ENCODE data around the gene ANKRA2. TPM values are rescaled to one million over a fixed set of nuclear protein-coding genes. Genes with fewer than 3 reads are reported as not detected.

The ANKRA2 gene
- total RNA-seq, 1 donor: 15.3 TPM

DNA sequence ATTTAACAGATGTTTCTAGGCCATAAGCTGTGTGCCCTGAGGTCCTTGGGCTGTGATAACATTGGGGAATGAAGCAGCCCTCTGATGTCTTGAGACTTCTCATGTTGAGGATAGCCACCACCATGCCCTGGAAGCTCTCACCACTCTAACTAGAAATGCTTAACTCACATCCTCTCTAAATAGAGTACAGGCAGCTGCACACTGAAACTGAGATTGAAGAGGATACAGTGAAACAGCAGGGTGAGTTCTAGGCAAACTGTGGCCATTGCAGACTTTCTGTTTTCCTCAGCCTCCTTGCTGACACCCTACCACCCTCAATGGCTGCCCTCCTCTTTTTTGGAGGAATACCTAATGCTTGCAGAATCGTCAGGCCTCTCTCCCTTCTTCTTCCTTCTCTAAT lies 22.5 kb upstream of the ANKRA2 start:
- TF ChIP-seq, protein P1, sequence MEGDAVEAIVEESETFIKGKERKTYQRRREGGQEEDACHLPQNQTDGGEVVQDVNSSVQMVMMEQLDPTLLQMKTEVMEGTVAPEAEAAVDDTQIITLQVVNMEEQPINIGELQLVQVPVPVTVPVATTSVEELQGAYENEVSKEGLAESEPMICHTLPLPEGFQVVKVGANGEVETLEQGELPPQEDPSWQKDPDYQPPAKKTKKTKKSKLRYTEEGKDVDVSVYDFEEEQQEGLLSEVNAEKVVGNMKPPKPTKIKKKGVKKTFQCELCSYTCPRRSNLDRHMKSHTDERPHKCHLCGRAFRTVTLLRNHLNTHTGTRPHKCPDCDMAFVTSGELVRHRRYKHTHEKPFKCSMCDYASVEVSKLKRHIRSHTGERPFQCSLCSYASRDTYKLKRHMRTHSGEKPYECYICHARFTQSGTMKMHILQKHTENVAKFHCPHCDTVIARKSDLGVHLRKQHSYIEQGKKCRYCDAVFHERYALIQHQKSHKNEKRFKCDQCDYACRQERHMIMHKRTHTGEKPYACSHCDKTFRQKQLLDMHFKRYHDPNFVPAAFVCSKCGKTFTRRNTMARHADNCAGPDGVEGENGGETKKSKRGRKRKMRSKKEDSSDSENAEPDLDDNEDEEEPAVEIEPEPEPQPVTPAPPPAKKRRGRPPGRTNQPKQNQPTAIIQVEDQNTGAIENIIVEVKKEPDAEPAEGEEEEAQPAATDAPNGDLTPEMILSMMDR (IDR thresholded peaks at IDR 0.05; ENCODE audit: insufficient read depth, low read length): no peak
- DNase-seq (ENCODE audit: low read depth): no peak
- no peak overlapping the region for H3K4me3 ChIP-seq (ENCODE audit: low read depth, low read length)

DNA sequence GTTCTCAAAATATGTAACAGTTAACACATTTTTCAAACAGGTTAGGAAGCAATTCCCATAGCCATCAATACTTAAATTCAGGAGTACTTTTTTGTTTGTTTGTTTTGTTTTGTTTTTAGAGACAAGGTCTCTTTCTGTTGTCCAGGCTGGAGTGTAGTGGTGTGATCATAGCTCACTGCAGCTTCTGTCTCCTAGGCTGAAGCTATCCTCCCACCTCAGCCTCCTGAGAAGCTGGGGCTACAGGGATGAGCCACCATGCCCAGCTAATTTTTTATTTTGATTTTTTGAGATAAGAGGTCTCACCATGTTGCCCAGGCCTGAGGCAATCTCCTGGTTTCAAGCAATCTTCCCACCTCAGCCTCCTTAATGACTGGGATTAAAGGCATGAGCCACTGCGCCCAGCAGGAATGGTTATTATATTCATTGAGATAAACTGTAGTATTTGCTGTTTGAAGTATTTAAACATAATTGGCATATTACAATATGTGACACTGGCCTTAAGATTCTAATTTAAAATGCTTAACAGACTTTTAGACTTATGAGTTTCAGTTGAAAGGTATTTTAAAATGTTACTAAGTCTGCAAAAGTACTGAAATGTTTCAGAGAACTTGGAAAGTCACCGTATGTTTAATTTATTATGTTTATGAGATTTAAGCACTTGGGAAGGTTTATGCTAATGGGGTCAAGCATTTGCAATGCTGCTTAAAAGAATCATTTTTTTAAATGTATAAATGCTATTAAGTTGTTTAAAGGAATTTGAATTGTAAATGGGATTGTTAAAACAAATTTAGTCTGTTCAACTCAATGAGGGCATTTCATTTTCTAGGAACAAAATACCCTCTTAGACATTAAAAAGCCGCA lies 17.1 kb upstream of the ANKRA2 start:
- no peak for DNase-seq (ENCODE audit: low read depth)
- no peak overlapping the region for H3K4me3 ChIP-seq (ENCODE audit: low read depth, low read length)
- TF ChIP-seq, protein P1 (IDR thresholded peaks at IDR 0.05; ENCODE audit: insufficient read depth, low read length): no peak

DNA sequence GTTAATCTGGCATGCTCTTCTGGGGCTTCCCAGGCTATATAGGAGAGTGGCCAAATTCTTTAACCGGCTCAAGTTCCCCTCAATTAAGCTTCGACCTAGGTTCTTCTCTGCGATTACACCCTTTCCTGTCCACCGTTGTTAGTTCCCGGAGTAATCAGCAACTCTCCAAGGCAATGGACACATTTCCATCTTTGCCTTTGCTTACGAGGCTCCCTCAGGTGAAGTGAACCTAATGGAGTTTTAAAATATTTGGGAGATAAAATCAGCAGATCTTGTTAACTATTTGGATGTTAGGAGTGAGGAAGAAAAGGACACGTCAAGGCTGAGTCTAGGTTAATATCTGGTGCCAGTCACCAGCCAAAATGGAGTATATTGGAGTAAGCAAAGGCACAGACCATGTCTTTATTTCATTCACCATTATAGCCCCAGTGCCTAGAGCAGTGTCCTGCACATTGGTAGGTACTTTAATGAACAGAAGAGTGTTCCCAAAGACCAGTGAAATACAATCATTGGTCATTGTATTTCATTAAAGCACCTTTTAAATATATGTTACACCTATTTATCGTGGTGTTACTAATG lies 619 bp upstream of the ANKRA2 start:
- no peak for DNase-seq (ENCODE audit: low read depth)
- TF ChIP-seq, protein P1 (IDR thresholded peaks at IDR 0.05; ENCODE audit: insufficient read depth, low read length): no peak
- peak overlapping the region; percentile 74 for H3K4me3 ChIP-seq (ENCODE audit: low read depth, low read length)

DNA sequence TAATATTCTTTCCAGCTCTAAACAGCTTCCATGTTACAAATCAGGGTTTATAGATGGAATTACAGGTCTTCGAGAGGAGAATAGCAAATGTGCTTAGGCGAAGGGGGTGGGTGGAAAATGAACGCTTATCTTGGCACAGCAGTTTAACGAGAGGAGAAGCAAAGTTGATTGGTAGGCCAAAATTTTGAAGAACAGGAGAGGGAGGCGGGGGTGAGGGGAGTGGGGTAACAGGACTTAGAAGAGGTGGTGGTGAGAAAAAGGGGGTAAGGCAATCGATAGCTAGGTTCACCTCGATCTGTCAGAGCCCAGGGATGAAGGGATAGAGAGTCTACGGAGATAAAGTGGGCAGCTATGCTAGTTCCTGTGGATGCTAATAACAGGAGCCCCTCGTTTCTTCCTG lies 764 bp downstream of the ANKRA2 start:
- TF ChIP-seq, protein P1 (IDR thresholded peaks at IDR 0.05; ENCODE audit: insufficient read depth, low read length): no peak
- peak overlapping the region; percentile 74 for H3K4me3 ChIP-seq (ENCODE audit: low read depth, low read length)
- DNase-seq (ENCODE audit: low read depth): peak; percentile 30

DNA sequence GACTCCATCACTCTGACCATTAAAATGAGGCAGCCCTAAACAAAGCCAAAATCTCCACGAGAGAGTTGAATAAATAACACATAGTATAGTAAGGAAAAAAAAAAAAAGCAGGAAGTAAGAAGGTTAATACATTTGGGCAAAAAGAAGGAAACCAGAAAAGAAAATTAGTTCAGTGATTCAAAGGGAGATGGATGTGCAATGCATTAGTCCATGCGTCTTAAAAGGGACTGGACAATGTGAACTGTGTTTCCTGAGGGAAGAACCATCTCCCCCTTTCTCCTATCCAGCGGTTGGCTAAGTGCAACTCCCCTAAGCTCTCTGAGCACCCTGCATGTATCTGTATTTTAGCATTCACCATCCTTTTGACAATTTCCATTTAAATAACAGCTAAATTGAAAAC lies 1.4 kb downstream of the ANKRA2 start:
- peak overlapping the region; percentile 74 for H3K4me3 ChIP-seq (ENCODE audit: low read depth, low read length)
- TF ChIP-seq, protein P1 (IDR thresholded peaks at IDR 0.05; ENCODE audit: insufficient read depth, low read length): no peak
- DNase-seq (ENCODE audit: low read depth): peak; percentile 17

DNA sequence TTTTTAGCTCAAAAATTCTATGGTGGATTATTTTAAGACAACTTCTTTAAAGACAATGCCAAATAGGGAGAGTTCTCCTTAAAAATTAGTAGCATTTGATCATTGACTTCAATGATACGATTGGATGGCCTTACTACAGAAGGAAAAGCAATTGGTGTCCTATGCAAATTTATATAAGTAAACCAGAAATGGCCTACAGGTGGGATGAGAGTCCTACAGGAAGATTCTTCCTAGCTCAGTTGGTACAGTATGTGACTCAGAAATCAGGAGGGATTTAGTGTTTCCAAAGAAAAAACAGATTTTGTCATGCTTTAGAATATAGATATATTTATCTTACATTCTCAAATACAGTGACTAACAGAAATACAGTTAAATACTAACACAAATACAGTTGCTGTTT lies 6.5 kb downstream of the ANKRA2 start:
- no peak overlapping the region for H3K4me3 ChIP-seq (ENCODE audit: low read depth, low read length)
- TF ChIP-seq, protein P1 (IDR thresholded peaks at IDR 0.05; ENCODE audit: insufficient read depth, low read length): no peak
- no peak for DNase-seq (ENCODE audit: low read depth)
